NB4 (cell line): Measurements from ENCODE around the gene IQCM.

Source experiments
- DNase-seq: peaks from one replicate; pipeline ENCODE4 v3.0.0; 2010; ENCODE audit warnings: low read depth
- H3K4me3 ChIP-seq: one replicate; pipeline ENCODE4 v1.5.1; 2011; ENCODE audit warnings: mild to moderate bottlenecking, low read depth, low read length, moderate library complexity
- MYC ChIP-seq: IDR thresholded peaks from 2 replicates; pipeline ENCODE4 v1.6.1; 2011; ENCODE audit warnings: low read depth, low read length
- POLR2A ChIP-seq: IDR thresholded peaks from 2 replicates; pipeline ENCODE4 v1.6.1; 2011; ENCODE audit warnings: mild to moderate bottlenecking; ENCODE audit not compliant: insufficient read length; ENCODE audit errors: extremely low read depth
- TF ChIP-seq, protein P1 (sequence below): IDR thresholded peaks from 2 replicates; pipeline ENCODE4 v1.6.1; 2011; ENCODE audit warnings: low read depth, low read length
- TF ChIP-seq, protein P2 (sequence below): IDR thresholded peaks from one replicate; pipeline ENCODE4 v1.5.1; 2012; ENCODE audit warnings: low read depth, low read length

Gene IQCM

DNA sequence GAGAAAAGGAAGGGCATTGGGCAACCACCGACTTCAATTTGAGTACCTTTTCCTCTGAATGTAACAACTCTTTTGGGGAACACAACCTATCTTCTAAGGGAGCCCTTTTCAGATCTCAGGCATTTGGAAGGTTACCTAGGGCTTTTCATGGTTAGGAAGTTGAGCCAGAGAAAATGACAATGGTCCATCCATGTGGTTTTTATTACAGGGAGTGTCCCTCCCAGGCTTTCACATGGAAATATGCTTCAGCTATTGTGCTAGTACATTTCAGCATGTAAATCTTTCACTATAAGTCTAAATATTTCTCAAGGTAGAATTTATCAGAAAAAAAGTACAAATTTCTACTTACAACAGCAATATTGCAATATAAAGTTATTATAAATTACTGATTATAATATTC is 259.8 kb downstream of the IQCM start:
- TF ChIP-seq POLR2A (no peak), MYC (no peak)
- TF ChIP-seq, protein P1, sequence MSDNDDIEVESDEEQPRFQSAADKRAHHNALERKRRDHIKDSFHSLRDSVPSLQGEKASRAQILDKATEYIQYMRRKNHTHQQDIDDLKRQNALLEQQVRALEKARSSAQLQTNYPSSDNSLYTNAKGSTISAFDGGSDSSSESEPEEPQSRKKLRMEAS: no peak
- DNase-seq: no peak
- H3K4me3 ChIP-seq: no peak overlapping the region

DNA sequence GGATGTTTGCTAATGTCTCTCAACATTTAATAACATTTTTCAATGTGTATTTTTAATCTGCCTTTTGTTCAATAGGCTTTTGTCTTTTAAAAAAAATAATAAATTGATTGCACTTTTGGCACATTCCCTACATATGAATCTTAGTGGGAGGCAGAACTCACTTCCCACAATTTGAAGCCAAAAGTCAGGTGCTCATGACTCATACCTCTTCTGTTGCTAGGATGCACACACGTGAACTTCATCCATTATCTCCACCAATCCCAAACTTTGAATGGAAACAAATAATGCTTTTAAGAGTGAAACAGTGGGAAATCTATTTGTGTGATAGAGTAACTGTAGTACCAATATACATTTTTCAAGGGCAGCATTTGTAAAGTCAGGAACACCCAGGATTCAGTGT is 260.5 kb downstream of the IQCM start:
- TF ChIP-seq, protein P1: no peak
- TF ChIP-seq MYC (no peak), POLR2A (no peak)
- TF ChIP-seq, protein P2, sequence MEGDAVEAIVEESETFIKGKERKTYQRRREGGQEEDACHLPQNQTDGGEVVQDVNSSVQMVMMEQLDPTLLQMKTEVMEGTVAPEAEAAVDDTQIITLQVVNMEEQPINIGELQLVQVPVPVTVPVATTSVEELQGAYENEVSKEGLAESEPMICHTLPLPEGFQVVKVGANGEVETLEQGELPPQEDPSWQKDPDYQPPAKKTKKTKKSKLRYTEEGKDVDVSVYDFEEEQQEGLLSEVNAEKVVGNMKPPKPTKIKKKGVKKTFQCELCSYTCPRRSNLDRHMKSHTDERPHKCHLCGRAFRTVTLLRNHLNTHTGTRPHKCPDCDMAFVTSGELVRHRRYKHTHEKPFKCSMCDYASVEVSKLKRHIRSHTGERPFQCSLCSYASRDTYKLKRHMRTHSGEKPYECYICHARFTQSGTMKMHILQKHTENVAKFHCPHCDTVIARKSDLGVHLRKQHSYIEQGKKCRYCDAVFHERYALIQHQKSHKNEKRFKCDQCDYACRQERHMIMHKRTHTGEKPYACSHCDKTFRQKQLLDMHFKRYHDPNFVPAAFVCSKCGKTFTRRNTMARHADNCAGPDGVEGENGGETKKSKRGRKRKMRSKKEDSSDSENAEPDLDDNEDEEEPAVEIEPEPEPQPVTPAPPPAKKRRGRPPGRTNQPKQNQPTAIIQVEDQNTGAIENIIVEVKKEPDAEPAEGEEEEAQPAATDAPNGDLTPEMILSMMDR: no peak
- no peak overlapping the region for H3K4me3 ChIP-seq
- no peak for DNase-seq

DNA sequence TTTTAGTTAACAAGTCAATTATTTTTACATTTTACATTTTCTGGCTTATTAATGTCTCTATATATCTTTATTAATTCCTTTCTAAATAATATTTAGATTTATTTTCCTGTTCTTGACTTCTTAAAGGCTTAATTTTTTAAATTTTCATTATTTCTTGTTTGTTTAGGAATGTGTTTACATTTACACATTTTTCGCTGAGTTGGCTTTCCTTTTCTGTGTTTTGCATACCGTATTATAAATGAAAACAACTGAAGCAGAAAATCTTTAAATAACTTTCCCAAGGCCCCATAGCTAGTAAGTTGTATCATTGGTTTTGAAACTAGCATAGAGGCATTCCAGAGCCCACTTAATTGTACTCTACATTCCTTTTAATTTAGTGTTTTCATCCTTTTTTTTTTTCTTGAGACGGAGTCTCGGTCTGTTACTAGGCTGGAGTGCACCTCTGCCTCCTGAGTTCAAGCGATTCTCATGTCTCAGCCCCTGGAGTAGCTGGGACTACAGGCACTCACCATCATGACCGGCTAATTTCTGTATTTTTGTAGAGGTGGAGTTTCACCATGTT is 261.6 kb downstream of the IQCM start:
- no peak overlapping the region for H3K4me3 ChIP-seq
- DNase-seq: no peak
- TF ChIP-seq, protein P1: no peak
- TF ChIP-seq MYC (no peak), POLR2A (no peak)
- TF ChIP-seq, protein P2: no peak

DNA sequence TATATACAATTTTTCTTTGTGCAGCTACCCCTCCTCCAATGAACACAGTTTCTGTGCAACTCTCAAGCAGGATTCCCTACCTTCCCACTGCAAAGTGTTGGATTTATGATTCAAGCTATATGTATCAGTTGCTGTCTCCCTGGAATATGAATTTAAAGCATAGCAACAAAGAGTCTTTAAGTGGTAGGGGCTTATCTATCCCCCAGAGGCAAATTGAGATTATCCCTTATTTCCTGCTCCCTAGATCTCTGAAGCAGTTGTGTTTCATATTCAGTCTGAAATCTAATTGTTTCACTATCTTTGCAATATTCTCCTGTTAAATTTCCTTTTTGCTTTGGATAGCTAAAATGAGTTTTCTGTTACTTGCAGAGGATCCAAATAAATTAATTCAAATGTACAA is 263.0 kb downstream of the IQCM start:
- TF ChIP-seq, protein P1: no peak
- TF ChIP-seq MYC (no peak), POLR2A (no peak)
- TF ChIP-seq, protein P2: no peak
- DNase-seq: no peak

DNA sequence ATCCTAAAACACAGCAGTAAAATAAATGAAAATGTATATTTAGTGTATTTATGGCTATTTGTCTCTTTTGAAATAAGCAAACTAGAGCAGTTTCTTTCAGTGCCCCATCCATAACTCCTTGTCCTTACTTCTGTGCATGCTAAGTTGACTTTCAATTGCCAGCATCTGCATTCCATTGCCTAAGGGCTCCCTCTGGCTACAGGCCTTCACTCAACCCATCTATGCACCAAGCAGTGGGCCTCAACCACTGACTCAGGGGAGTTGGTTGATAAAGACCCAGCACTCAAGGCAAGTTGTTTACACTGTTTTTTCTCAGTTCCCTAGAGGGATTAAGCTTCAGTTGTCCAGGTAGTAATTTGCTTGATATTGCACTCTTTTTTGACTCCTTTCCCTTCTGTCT is 265.7 kb downstream of the IQCM start:
- H3K4me3 ChIP-seq: no peak overlapping the region
- no peak for DNase-seq
- TF ChIP-seq POLR2A (no peak), MYC (no peak)
- TF ChIP-seq, protein P2: no peak
- TF ChIP-seq, protein P1: no peak

More for the DNA sequence above, 263.0 kb downstream of the IQCM start:
- H3K4me3 ChIP-seq: no peak overlapping the region

DNA sequence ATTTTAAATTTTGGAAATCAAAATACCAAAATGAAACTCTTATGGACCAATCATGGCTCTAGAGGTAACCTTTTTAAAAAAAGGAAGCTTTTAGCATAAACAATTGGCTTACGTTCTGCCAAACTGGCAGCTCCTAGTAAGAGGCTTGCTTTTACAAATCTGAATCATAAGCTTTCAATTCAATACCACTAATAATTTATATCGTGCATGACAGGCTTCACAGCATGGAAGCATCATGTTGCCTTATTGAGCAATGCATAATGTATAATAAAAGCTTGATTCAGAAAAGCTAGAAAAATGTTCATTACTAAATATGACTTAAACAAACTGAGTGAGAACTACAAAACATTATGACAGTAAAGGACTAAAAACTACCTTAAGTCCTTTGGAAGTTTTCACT is 280.9 kb downstream of the IQCM start:
- H3K4me3 ChIP-seq: no peak overlapping the region
- DNase-seq: no peak
- TF ChIP-seq, protein P1: no peak
- TF ChIP-seq POLR2A (no peak), MYC (no peak)
- TF ChIP-seq, protein P2: no peak
